GM12872 (cell line): Measurements from ENCODE around the gene SPOCK2.

Experiments
- TF ChIP-seq, protein P1 (sequence below): IDR thresholded peaks from 3 replicates; pipeline ENCODE4 v1.5.1; 2011; ENCODE audit warnings: low read depth, mild to moderate bottlenecking, low read length, moderate library complexity; ENCODE audit not compliant: insufficient read depth

SPOCK2 gene

DNA sequence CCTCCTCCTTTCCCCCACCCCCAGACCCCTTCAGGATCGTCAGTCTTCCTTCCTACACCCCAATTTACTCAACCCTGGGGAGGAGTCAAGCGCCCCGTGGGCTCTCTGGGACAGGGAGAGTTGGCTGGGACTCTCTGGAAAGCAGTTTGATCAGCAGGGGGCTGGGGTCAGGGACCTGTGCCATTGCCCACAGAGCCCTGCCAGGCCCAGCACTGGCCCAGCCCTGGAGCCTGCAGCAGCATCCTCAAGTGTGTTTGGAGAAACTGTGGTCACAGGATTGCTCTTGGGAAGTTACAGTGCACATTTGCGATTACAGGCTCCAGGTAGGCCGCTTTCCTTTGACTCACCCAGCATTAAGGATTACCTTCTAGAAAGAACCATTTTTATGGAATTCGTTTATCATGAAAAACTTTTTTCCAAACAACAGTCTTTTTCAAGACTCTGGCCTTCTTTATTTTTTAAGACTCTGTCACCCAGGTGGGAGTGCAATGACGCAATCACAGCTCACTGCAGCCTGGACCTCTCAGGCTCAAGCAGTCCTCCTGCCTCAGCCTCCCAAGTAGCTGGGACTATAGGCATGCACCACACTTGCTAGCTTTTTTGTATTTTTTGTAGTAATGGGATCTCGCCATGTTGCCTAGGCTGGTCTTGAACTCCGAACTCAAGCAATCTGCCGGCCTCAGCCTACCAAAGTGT is 73.4 kb downstream of the SPOCK2 start:
- TF ChIP-seq, protein P1, sequence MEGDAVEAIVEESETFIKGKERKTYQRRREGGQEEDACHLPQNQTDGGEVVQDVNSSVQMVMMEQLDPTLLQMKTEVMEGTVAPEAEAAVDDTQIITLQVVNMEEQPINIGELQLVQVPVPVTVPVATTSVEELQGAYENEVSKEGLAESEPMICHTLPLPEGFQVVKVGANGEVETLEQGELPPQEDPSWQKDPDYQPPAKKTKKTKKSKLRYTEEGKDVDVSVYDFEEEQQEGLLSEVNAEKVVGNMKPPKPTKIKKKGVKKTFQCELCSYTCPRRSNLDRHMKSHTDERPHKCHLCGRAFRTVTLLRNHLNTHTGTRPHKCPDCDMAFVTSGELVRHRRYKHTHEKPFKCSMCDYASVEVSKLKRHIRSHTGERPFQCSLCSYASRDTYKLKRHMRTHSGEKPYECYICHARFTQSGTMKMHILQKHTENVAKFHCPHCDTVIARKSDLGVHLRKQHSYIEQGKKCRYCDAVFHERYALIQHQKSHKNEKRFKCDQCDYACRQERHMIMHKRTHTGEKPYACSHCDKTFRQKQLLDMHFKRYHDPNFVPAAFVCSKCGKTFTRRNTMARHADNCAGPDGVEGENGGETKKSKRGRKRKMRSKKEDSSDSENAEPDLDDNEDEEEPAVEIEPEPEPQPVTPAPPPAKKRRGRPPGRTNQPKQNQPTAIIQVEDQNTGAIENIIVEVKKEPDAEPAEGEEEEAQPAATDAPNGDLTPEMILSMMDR, result no peak

DNA sequence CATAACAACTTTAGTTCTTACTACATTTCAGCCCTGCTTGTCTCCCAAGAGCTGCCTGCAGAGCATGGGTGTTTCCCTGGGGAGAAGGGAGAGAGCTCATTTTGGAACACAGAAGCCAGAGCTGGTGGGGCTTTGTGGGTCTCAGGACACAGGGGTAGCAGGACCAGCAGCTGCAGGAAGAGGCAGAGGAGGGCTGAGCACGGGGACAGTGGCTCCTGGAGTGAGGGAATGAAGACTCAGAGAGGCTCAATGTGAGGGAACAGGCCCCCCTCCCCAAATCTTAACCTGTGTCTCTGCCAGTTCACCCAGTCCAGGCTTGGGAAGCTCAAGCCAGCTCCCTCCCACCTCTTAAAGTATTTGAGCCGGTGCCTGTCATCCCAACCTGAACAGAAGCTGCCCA is 74.2 kb downstream of the SPOCK2 start:
- TF ChIP-seq, protein P1, result no peak

DNA sequence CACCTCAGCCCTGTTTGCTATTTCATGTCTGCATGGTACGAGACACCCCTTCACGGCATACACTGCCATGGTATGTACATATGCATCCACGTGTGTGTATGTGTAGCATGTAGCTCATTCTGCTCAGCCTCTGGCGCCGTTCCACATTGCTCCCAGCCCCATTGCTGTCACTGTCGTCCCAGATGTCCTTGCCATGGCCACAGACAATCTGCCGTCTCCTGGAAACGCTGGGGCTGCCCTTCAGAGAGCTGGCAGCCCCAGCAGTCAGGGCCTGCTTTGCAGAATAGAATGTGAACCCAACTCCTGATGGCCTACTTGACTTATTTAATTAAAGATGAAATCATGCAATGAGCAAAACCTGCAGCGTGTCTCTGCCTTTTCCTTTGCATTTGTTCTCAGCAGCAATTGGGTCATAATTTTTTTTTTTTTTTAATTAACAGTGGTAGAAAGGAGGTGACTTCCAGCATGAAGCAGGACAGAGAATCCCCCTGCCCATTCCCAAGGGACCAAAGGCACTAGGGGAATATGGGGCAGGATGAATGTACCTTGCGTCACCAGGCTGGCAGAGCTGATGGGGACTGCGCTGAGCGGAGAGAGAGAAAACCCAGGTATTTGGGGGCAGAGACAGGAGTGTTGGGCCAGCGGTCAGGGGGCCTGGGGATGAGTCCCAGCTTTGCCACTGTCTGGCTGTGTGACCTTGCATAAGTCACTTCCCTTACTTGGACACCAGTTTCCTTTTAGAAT is 75.0 kb downstream of the SPOCK2 start:
- TF ChIP-seq, protein P1, result no peak

DNA sequence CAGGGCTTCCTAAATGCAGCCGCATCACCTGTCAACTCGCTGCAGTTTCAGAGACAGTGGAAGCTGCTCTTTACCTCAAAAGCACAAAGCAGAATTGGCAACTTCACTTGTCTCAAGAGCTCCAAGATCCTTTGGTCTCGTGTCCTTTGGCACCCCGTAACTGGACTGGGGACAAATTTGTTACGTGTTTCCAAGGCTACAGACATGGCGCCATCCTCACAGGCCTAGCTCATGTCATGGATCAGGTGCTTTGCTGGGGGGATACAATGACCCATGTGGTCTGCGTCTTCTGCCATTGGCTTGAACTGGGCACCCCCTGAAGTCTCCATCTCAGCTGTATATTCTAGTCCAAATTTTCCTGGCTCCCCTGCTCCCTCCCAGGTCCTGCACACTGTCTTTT is 75.6 kb downstream of the SPOCK2 start:
- TF ChIP-seq, protein P1, result no peak

DNA sequence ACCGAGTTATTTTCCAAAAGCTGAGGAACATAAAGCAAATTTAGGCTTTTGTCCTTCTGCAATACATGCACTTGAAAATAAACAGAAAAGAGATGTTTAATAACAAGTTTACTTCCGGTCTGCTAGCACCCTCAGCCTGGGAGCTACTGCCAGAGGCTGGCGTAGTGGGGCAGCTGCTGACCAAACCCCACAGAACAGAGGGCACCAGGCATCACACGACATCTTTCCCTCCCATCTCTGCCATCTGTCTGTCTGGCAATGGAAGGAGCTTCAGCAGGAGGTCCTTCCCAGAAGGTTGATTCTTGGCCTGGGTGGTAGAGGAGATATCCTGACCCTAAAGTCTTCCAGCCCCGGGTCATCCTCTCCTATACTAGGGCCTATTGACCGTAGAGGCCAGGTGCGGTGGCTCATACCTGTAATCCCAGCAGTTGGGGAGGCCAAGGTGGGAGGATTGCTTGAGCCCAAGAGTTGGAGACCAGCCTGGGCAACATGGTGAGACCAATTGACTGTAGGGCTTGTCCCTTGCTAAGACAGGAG is 76.3 kb downstream of the SPOCK2 start:
- TF ChIP-seq, protein P1, result no peak

DNA sequence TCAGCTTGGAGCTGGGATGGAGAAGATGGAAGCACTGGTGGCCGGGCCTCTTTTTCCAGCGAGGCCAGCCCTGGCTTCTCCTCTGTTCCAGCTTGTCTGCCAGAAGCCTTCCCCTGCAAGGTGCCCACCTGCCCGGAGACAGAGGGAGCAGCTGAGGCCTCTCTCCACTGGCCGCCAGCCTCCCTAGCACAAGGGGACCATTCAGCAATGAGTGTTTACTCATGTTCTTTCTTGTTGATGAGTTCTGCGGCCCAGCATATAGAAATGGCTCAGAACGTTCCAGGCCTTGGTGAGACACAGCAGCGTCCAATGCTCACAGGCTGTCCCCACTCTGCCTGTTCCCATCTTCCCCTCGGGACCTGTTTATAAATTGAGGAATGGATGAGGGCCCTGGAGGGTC is 76.9 kb downstream of the SPOCK2 start:
- TF ChIP-seq, protein P1, result no peak

DNA sequence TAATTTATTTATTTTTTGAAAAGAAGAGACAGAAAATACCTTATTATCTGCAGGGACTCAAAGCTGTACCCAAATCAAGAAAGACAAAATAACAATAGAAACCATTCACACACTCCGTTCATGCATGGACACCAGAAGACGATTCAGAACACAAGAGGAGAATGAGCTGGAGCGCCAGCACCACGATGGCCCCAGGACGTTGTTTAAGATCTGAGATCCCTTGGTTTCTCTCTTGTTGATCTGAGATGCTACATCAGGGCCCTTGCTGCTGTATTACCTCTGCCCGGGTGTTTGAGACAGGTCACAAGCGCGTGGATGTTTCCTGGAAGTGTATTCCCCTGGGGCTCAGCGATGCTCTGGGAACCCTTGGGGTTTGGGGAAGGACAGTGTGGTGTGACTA is 77.3 kb downstream of the SPOCK2 start:
- TF ChIP-seq, protein P1, result no peak
